Dendritic cell treated with granulocyte-macrophage colony-stimulating factor and Interleukin-4, amounts not matched to agents 40 ng/mL and 50 ng/mL, for 4 days (primary cell): ENCODE measurements around the gene TTC21B.

Experiments used
- H3K27ac Mint-ChIP-seq: one replicate; pipeline ENCODE4 v1.8.0; 2022; ENCODE audit warnings: mild to moderate bottlenecking, mixed read lengths
- H3K27me3 Mint-ChIP-seq: one replicate; pipeline ENCODE4 v1.8.0; 2022; ENCODE audit warnings: mild to moderate bottlenecking, mixed read lengths
- H3K36me3 Mint-ChIP-seq: one replicate; pipeline ENCODE4 v1.8.0; 2022; ENCODE audit warnings: low read depth, mixed read lengths
- H3K4me1 Mint-ChIP-seq: one replicate; pipeline ENCODE4 v1.8.0; 2022; ENCODE audit warnings: low read depth, mixed read lengths
- H3K4me3 Mint-ChIP-seq: one replicate; pipeline ENCODE4 v1.8.0; 2022; ENCODE audit warnings: mild to moderate bottlenecking, moderate library complexity, mixed read lengths
- H3K9me3 Mint-ChIP-seq: one replicate; pipeline ENCODE4 v1.8.0; 2022; ENCODE audit warnings: mixed read lengths
- intact Hi-C: fragments of 100-400 bp; cut with micrococcal nuclease; formaldehyde crosslinking; loops from one replicate; pipeline ENCODE4 v1.15.0; 2022

Gene TTC21B

GRCh38 chr2:165905269-165905668, 48.3 kb downstream of the TTC21B start:
- Mint-ChIP-seq H3K9me3 (no peaks in the 10 kb centered on the region), H3K27ac (no peak overlapping the region), H3K36me3 (peaks cover 35% of the 10 kb centered on the region), H3K4me3 (no peak overlapping the region), H3K27me3 (no peaks in the 10 kb centered on the region), H3K4me1 (peaks cover 15% of the 10 kb centered on the region)
- intact Hi-C loops: no loop called here

GRCh38 chr2:165904432-165904831, 49.1 kb downstream of the TTC21B start:
- no peaks in the 10 kb centered on the region for H3K27me3 Mint-ChIP-seq

GRCh38 chr2:165903406-165903805, 50.2 kb downstream of the TTC21B start:
- intact Hi-C loops: no loop called here
- no peaks in the 10 kb centered on the region for H3K9me3 Mint-ChIP-seq
- H3K27ac Mint-ChIP-seq: no peak overlapping the region
- H3K4me1 Mint-ChIP-seq: peaks cover 20% of the 10 kb centered on the region
- peaks cover 50% of the 10 kb centered on the region for H3K36me3 Mint-ChIP-seq
- H3K27me3 Mint-ChIP-seq: no peaks in the 10 kb centered on the region
- H3K4me3 Mint-ChIP-seq: no peak overlapping the region

More at GRCh38 chr2:165904432-165904831, 49.1 kb downstream of the TTC21B start:
- H3K9me3 Mint-ChIP-seq: no peaks in the 10 kb centered on the region
- H3K27ac Mint-ChIP-seq: no peak overlapping the region
- intact Hi-C loops: no loop called here
- peaks cover 40% of the 10 kb centered on the region for H3K36me3 Mint-ChIP-seq
- H3K4me1 Mint-ChIP-seq: peaks cover 15% of the 10 kb centered on the region
- H3K4me3 Mint-ChIP-seq: no peak overlapping the region

GRCh38 chr2:165902934-165903333, 50.6 kb downstream of the TTC21B start:
- Mint-ChIP-seq H3K4me1 (peaks cover 25% of the 10 kb centered on the region), H3K27ac (no peak overlapping the region), H3K36me3 (peaks cover 55% of the 10 kb centered on the region), H3K4me3 (no peak overlapping the region), H3K9me3 (no peaks in the 10 kb centered on the region), H3K27me3 (no peaks in the 10 kb centered on the region)
- intact Hi-C loops: no loop called here

GRCh38 chr2:165901620-165902298, 51.8 kb downstream of the TTC21B start:
- H3K4me3 Mint-ChIP-seq: no peak overlapping the region
- no peaks in the 10 kb centered on the region for H3K27me3 Mint-ChIP-seq
- peaks cover 36% of the 10 kb centered on the region for H3K4me1 Mint-ChIP-seq
- H3K9me3 Mint-ChIP-seq: no peaks in the 10 kb centered on the region
- intact Hi-C loops: no loop called here
- H3K36me3 Mint-ChIP-seq: peaks cover 55% of the 10 kb centered on the region
- no peak overlapping the region for H3K27ac Mint-ChIP-seq

- Mint-ChIP-seq H3K4me1 (peaks cover 43% of the 10 kb centered on the region), H3K4me3 (no peak overlapping the region), H3K36me3 (peaks cover 61% of the 10 kb centered on the region), H3K27ac (no peak overlapping the region), H3K9me3 (no peaks in the 10 kb centered on the region), H3K27me3 (no peaks in the 10 kb centered on the region)
- intact Hi-C loops: no loop called here
Measured at GRCh38 chr2:165899311-165899710, 54.3 kb downstream of the TTC21B start.

GRCh38 chr2:165898381-165898780, 55.2 kb downstream of the TTC21B start:
- no peak overlapping the region for H3K4me3 Mint-ChIP-seq
- intact Hi-C loops: no loop called here
- H3K27ac Mint-ChIP-seq: peak overlapping the region; percentile 68

GRCh38 chr2:165897726-165898125, 55.9 kb downstream of the TTC21B start:
- Mint-ChIP-seq H3K9me3 (no peaks in the 10 kb centered on the region), H3K27ac (peak overlapping the region; percentile 68), H3K36me3 (peaks cover 63% of the 10 kb centered on the region), H3K27me3 (no peaks in the 10 kb centered on the region), H3K4me3 (peak overlapping the region; percentile 32), H3K4me1 (peaks cover 37% of the 10 kb centered on the region)
- intact Hi-C loops: no loop called here

More at GRCh38 chr2:165898381-165898780, 55.2 kb downstream of the TTC21B start:
- H3K27me3 Mint-ChIP-seq: no peaks in the 10 kb centered on the region
- H3K36me3 Mint-ChIP-seq: peaks cover 68% of the 10 kb centered on the region
- peaks cover 43% of the 10 kb centered on the region for H3K4me1 Mint-ChIP-seq
- H3K9me3 Mint-ChIP-seq: no peaks in the 10 kb centered on the region

GRCh38 chr2:165897074-165897473, 56.5 kb downstream of the TTC21B start:
- Mint-ChIP-seq H3K4me1 (peaks cover 33% of the 10 kb centered on the region), H3K36me3 (peaks cover 69% of the 10 kb centered on the region), H3K9me3 (no peaks in the 10 kb centered on the region), H3K27ac (peak overlapping the region; percentile 68), H3K4me3 (no peak overlapping the region), H3K27me3 (no peaks in the 10 kb centered on the region)
- intact Hi-C loops: no loop called here

- intact Hi-C loops: no loop called here
- Mint-ChIP-seq H3K9me3 (no peaks in the 10 kb centered on the region), H3K27me3 (no peaks in the 10 kb centered on the region), H3K4me3 (no peak overlapping the region), H3K27ac (no peak overlapping the region), H3K36me3 (peaks cover 69% of the 10 kb centered on the region), H3K4me1 (peaks cover 28% of the 10 kb centered on the region)
Measured at GRCh38 chr2:165895974-165896373, 57.6 kb downstream of the TTC21B start.

GRCh38 chr2:165893556-165893955, 60.0 kb downstream of the TTC21B start:
- H3K9me3 Mint-ChIP-seq: no peaks in the 10 kb centered on the region
- H3K27ac Mint-ChIP-seq: no peak overlapping the region
- intact Hi-C loops: no loop called here
- H3K4me3 Mint-ChIP-seq: no peak overlapping the region
- H3K4me1 Mint-ChIP-seq: peaks cover 33% of the 10 kb centered on the region
- peaks cover 55% of the 10 kb centered on the region for H3K36me3 Mint-ChIP-seq
- no peaks in the 10 kb centered on the region for H3K27me3 Mint-ChIP-seq

- Mint-ChIP-seq H3K4me3 (no peak overlapping the region), H3K4me1 (peaks cover 23% of the 10 kb centered on the region), H3K27me3 (no peaks in the 10 kb centered on the region), H3K27ac (no peak overlapping the region), H3K9me3 (no peaks in the 10 kb centered on the region), H3K36me3 (peaks cover 46% of the 10 kb centered on the region)
- intact Hi-C loops: no loop called here
Measured at GRCh38 chr2:165892526-165892925, 61.0 kb downstream of the TTC21B start.

GRCh38 chr2:165891943-165892342, 61.6 kb downstream of the TTC21B start:
- peaks cover 17% of the 10 kb centered on the region for H3K4me1 Mint-ChIP-seq

GRCh38 chr2:165891345-165891744, 62.2 kb downstream of the TTC21B start:
- peaks cover 12% of the 10 kb centered on the region for H3K4me1 Mint-ChIP-seq
- intact Hi-C loops: no loop called here
- no peak overlapping the region for H3K27ac Mint-ChIP-seq
- no peaks in the 10 kb centered on the region for H3K9me3 Mint-ChIP-seq
- peaks cover 45% of the 10 kb centered on the region for H3K36me3 Mint-ChIP-seq
- no peaks in the 10 kb centered on the region for H3K27me3 Mint-ChIP-seq
- no peak overlapping the region for H3K4me3 Mint-ChIP-seq

More at GRCh38 chr2:165891943-165892342, 61.6 kb downstream of the TTC21B start:
- Mint-ChIP-seq H3K4me3 (no peak overlapping the region), H3K36me3 (peaks cover 46% of the 10 kb centered on the region), H3K9me3 (no peaks in the 10 kb centered on the region), H3K27ac (no peak overlapping the region), H3K27me3 (no peaks in the 10 kb centered on the region)
- intact Hi-C loops: no loop called here

- H3K9me3 Mint-ChIP-seq: no peaks in the 10 kb centered on the region
- intact Hi-C loops: no loop called here
- H3K4me1 Mint-ChIP-seq: peaks cover 8% of the 10 kb centered on the region
- H3K27ac Mint-ChIP-seq: no peak overlapping the region
- no peak overlapping the region for H3K4me3 Mint-ChIP-seq
- H3K27me3 Mint-ChIP-seq: no peaks in the 10 kb centered on the region
- peaks cover 44% of the 10 kb centered on the region for H3K36me3 Mint-ChIP-seq
Measured at GRCh38 chr2:165889798-165890197, 63.8 kb downstream of the TTC21B start.
